ENCODE results near the gene APLP2. TPM values are rescaled to one million over a fixed set of nuclear protein-coding genes. Genes with fewer than 3 reads are reported as not detected.

Gene APLP2
- total and polyA plus RNA-seq, 2 experiments from 2014 or later, result 515 to 608 TPM

DNA sequence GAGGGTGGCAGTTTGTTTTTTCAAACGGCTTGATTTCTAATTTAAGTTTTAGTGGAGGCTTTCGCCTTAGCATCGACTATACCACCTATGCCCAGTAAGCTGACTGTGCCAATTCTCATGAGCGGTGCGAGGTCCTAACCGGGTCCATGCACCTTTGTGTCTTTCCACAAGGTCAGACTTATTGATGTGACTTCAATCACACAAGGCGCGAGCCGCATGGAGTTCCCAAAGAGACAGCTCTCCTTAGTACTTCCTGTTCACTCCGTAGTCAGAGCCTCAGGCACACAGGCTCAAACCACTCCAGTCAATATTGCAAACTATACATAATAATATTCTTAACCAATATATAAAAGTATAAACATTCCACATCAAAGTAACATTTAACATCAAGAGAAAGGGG lies 108.1 kb downstream of the APLP2 start:
- no peaks in the 10 kb centered on the region for H3K36me3 ChIP-seq
- H3K4me1 ChIP-seq (ENCODE audit: low read depth), result peaks cover 19% of the 10 kb centered on the region
- TF ChIP-seq, protein P1, sequence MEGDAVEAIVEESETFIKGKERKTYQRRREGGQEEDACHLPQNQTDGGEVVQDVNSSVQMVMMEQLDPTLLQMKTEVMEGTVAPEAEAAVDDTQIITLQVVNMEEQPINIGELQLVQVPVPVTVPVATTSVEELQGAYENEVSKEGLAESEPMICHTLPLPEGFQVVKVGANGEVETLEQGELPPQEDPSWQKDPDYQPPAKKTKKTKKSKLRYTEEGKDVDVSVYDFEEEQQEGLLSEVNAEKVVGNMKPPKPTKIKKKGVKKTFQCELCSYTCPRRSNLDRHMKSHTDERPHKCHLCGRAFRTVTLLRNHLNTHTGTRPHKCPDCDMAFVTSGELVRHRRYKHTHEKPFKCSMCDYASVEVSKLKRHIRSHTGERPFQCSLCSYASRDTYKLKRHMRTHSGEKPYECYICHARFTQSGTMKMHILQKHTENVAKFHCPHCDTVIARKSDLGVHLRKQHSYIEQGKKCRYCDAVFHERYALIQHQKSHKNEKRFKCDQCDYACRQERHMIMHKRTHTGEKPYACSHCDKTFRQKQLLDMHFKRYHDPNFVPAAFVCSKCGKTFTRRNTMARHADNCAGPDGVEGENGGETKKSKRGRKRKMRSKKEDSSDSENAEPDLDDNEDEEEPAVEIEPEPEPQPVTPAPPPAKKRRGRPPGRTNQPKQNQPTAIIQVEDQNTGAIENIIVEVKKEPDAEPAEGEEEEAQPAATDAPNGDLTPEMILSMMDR (IDR thresholded peaks at IDR 0.05; ENCODE audit: low read depth, low read length), result no peak
- H3K9me3 ChIP-seq (ENCODE audit: low read depth), result no peaks in the 10 kb centered on the region
- no peaks in the 10 kb centered on the region for H3K27me3 ChIP-seq
- no peak overlapping the region for H3K27ac ChIP-seq
- no peak for DNase-seq (ENCODE audit: low read depth in 1 of 2, low spot score in 1 of 2)
- H3K4me3 ChIP-seq, result no peak overlapping the region

DNA sequence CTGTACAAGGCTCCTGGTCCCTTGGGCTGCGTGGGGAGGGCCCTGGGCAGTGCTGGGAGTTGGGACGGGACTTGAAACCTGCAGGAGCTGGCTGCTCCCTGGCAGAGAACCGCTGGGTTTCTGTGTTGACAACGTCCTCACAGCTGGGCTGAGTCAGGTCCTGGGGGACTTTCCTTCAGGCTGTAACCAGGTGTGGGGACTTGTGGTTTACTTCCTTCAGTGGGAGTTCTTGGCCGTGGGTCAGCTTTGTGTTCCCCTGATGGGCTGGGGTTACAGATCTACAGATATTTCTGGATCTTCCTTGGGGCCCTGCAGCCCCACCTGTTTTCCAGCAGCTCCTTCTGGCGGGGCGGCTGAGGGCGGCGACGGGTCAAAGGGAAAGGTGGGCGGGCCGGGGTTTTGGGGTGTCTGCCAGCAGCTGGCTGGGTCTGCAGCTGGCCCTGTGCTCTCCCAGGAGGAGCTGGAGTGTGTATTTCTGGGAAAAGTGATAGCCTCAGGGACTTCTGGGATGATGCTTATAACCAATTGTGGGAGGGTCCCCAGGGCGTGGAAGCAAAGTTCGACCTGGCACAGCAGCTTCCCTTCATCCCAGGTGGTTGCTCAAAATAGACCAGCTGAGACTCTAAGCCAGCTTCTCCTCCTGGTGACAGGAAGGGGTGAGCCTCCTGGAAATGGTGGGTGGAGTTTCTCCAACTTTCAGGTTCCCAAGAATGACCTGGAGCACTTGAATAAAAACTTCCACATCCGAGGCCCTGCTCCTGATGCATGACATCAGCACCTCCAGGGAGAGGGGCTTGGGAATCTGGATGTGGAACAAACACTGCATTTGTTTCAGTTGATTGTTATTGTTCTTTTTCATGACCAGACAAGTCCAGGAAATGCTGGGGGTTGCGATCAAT lies 109.0 kb downstream of the APLP2 start:
- Histone ChIP-seq H3K27ac (no peak overlapping the region), H3K36me3 (no peaks in the 10 kb centered on the region), H3K4me3 (no peak overlapping the region), H3K9me3 (ENCODE audit: low read depth) (no peaks in the 10 kb centered on the region), H3K27me3 (no peaks in the 10 kb centered on the region), H3K4me1 (ENCODE audit: low read depth) (peaks cover 19% of the 10 kb centered on the region)
- DNase-seq (ENCODE audit: low read depth in 1 of 2, low spot score in 1 of 2), result no peak
- TF ChIP-seq, protein P1 (IDR thresholded peaks at IDR 0.05; ENCODE audit: low read depth, low read length), result no peak

DNA sequence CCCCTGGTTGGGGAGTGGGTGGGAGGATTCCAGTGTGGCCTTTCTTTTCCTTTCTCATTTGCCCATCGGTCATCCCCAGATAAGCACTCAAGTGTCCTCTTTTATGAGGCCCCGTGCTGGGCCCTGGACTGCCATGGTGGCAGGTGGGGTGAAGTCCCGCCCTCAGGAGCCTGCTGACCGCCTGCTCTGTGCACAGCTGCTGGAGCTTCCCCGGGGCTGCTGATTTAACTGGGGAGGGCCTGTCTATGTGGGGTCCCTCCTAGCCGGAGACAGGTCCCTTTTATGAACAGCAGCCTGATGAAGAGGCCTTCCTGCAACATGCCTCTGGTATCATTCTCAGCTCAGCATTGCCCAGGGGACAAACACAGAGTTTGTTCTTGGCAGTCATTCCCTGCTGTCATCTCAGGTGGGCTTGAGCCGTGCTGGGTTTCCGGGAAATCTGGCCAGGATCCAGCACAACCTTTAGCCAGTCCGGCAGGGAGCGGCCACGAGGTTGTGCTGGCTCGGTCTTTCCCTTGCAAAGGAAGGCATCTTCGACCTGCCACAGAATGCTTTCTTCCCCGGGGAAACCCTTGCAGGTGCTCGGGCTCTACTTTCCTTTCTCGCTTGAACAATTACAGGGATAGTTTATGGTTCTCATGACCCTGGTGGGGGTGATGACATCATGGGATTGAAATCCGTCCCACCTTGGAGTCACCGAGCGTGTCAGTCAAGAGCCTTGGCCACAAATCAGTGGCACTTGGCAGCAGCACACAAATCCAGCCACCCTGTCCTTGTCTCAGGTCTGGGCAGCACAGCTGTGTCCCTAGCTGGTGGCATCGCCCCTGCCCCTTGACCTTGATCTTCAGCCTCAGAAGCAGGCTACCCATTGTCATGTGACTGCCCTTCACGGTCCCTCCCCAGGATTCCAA lies 110.0 kb downstream of the APLP2 start:
- Histone ChIP-seq H3K9me3 (ENCODE audit: low read depth) (no peaks in the 10 kb centered on the region), H3K27ac (no peak overlapping the region), H3K27me3 (no peaks in the 10 kb centered on the region), H3K36me3 (no peaks in the 10 kb centered on the region), H3K4me1 (ENCODE audit: low read depth) (peaks cover 19% of the 10 kb centered on the region), H3K4me3 (no peak overlapping the region)
- DNase-seq (ENCODE audit: low read depth in 1 of 2, low spot score in 1 of 2), result no peak
- TF ChIP-seq, protein P1 (IDR thresholded peaks at IDR 0.05; ENCODE audit: low read depth, low read length), result no peak

DNA sequence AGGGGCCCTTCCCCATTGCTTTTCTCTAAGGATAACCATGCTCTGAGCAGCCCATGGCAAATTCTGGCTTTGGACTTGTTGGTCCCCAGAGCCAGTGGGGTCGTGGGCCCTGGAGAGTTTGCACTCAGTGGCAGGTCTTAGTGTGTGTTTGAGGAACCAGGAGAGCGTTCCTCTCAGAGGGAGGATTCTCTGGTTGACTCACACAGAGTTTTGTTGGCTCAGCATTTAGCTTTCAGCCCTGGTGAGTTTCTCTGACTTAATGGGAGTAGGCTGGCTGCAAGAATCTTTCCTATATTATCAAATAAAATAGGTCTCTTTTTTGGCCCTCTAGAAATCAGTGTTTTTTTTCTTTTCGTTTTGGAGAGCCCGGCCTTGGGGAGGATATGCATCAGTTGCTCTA lies 110.8 kb downstream of the APLP2 start:
- TF ChIP-seq, protein P1 (IDR thresholded peaks at IDR 0.05; ENCODE audit: low read depth, low read length), result no peak
- no peaks in the 10 kb centered on the region for H3K9me3 ChIP-seq (ENCODE audit: low read depth)
- H3K27ac ChIP-seq, result no peak overlapping the region
- no peak overlapping the region for H3K4me3 ChIP-seq
- no peaks in the 10 kb centered on the region for H3K27me3 ChIP-seq
- no peak for DNase-seq (ENCODE audit: low read depth in 1 of 2, low spot score in 1 of 2)
- peaks cover 19% of the 10 kb centered on the region for H3K4me1 ChIP-seq (ENCODE audit: low read depth)
- H3K36me3 ChIP-seq, result no peaks in the 10 kb centered on the region

DNA sequence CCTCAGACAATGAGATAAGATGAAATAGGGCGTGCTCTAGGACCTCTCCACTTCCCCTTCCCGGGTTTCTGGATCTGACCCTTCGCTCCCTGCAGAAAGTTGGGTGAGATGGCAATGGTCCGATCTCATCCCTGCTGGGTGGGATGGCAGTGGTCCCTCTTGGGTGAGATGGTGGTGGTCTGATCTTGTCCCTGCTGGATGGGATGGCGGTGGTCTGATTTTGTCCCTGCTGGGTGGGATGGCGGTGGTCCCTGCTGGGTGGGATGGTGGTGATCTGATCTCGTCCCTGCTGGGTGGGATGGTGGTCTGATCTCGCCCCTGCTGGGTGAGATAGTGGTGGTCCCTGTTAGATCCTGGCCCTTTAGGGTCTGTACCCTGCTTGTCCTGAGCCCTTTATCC lies 111.2 kb downstream of the APLP2 start:
- Histone ChIP-seq H3K9me3 (ENCODE audit: low read depth) (no peaks in the 10 kb centered on the region), H3K4me3 (no peak overlapping the region), H3K36me3 (no peaks in the 10 kb centered on the region), H3K4me1 (ENCODE audit: low read depth) (peaks cover 19% of the 10 kb centered on the region), H3K27me3 (no peaks in the 10 kb centered on the region), H3K27ac (no peak overlapping the region)
- DNase-seq (ENCODE audit: low read depth in 1 of 2, low spot score in 1 of 2), result no peak
- TF ChIP-seq, protein P1 (IDR thresholded peaks at IDR 0.05; ENCODE audit: low read depth, low read length), result no peak

Data from cardiac muscle cell (in vitro differentiated cells and primary cell).